HepG2 (cell line): Measurements from ENCODE around the gene PROC. TPM values are rescaled to one million over a fixed set of nuclear protein-coding genes. Genes with fewer than 3 reads are reported as not detected.

Source experiments
- ARNTL ChIP-seq: sonication (generic); formaldehyde crosslinking; IDR thresholded peaks from 2 replicates; pipeline ENCODE4 v1.4.0; 2020; ENCODE audit warnings: mild to moderate bottlenecking, missing genetic modification reagents
- GPN1 ChIP-seq: sonication (generic); formaldehyde crosslinking; IDR thresholded peaks from 2 replicates; pipeline ENCODE4 v1.5.1; 2020; ENCODE audit warnings: missing genetic modification reagents, borderline replicate concordance
- IKZF4 ChIP-seq: sonication (generic); formaldehyde crosslinking; IDR thresholded peaks from 2 replicates; pipeline ENCODE4 v1.5.1; 2020; ENCODE audit warnings: borderline replicate concordance, mild to moderate bottlenecking, low read depth, missing genetic modification reagents; ENCODE audit errors: not compliant biosample characterization
- MED13 ChIP-seq: sonication (generic); formaldehyde crosslinking; IDR thresholded peaks from 2 replicates; pipeline ENCODE4 v1.5.0; 2020; ENCODE audit warnings: missing genetic modification reagents
- PCBP1 ChIP-seq: fragments of 200-400 bp; formaldehyde crosslinking; IDR thresholded peaks from 2 replicates; pipeline ENCODE4 v1.6.1; 2017; ENCODE audit warnings: mild to moderate bottlenecking, low read depth, low read length, borderline replicate concordance
- PCBP2 ChIP-seq: fragments of 200-400 bp; formaldehyde crosslinking; optimal IDR thresholded peaks from 2 replicates; pipeline ENCODE3; 2018; ENCODE audit warnings: low read length, low read depth; ENCODE audit not compliant: poor library complexity, severe bottlenecking
- STAG1 ChIP-seq: sonication (generic); formaldehyde crosslinking; IDR thresholded peaks from 2 replicates; pipeline ENCODE4 v1.4.0; 2020; ENCODE audit warnings: missing genetic modification reagents
- WIZ ChIP-seq: sonication (generic); formaldehyde crosslinking; IDR thresholded peaks from 2 replicates; pipeline ENCODE4 v1.5.1; 2020; ENCODE audit warnings: mild to moderate bottlenecking, missing genetic modification reagents
- YEATS2 ChIP-seq: sonication (generic); formaldehyde crosslinking; IDR thresholded peaks from 2 replicates; pipeline ENCODE4 v1.4.0; 2020; ENCODE audit warnings: missing genetic modification reagents, borderline replicate concordance
- ZBTB42 ChIP-seq: sonication (generic); formaldehyde crosslinking; IDR thresholded peaks from 2 replicates; pipeline ENCODE4 v1.5.0; 2020; ENCODE audit warnings: mild to moderate bottlenecking, missing genetic modification reagents
- ZFP62 ChIP-seq: sonication (generic); formaldehyde crosslinking; IDR thresholded peaks from 2 replicates; pipeline ENCODE4 v1.4.0; 2020; ENCODE audit warnings: missing genetic modification reagents
- ZNF180 ChIP-seq: sonication (generic); formaldehyde crosslinking; IDR thresholded peaks from 2 replicates; pipeline ENCODE4 v1.4.0; 2020; ENCODE audit warnings: low read depth, missing genetic modification reagents, borderline replicate concordance
- ZNF34 ChIP-seq: sonication (generic); formaldehyde crosslinking; IDR thresholded peaks from 2 replicates; pipeline ENCODE4 v1.4.0; 2020; ENCODE audit warnings: mild to moderate bottlenecking, missing genetic modification reagents, borderline replicate concordance
- ZNF350 ChIP-seq: sonication (generic); formaldehyde crosslinking; IDR thresholded peaks from 2 replicates; pipeline ENCODE4 v1.4.0; 2020; ENCODE audit warnings: mild to moderate bottlenecking, low read depth, missing genetic modification reagents, borderline replicate concordance
- ZNF383 ChIP-seq: sonication (generic); formaldehyde crosslinking; IDR thresholded peaks from 2 replicates; pipeline ENCODE4 v1.4.0; 2020; ENCODE audit warnings: missing genetic modification reagents, mild to moderate bottlenecking, borderline replicate concordance
- ZNF724P ChIP-seq: sonication (generic); formaldehyde crosslinking; IDR thresholded peaks from 2 replicates; pipeline ENCODE4 v1.8.0; 2022; ENCODE audit warnings: missing genetic modification reagents, borderline replicate concordance
- ZNF781 ChIP-seq: sonication (generic); formaldehyde crosslinking; IDR thresholded peaks from 2 replicates; pipeline ENCODE4 v1.5.1; 2020; ENCODE audit warnings: borderline replicate concordance, mild to moderate bottlenecking, missing genetic modification reagents; ENCODE audit errors: not compliant biosample characterization
- polyA plus RNA-seq, 8 experiments: library from polyadenylated mRNA; depleted of rRNA in 3 of 8; stranded (reverse) in 7 of 8; unstranded in 1 of 8; fragments of >200 nt; fragmentation: Illumina TruSeq in 4 of 8; extraction: Trizol in 4 of 8; gene quantifications; 2 replicates each; pipeline versions ENCODE4 v1.2.1 to v1.2.3, GENCODE V29; 2011 to 2016; ENCODE audit warnings: low read depth in 4 of 8, missing spikeins in 1 of 8, mixed read lengths in 1 of 8; ENCODE audit not compliant: insufficient read depth in 1 of 8
- total RNA-seq, 5 experiments: library from RNA; depleted of rRNA; stranded (reverse); fragments of >200 nt; fragmentation: Illumina TruSeq; extraction: Trizol; gene quantifications; 2 replicates each; pipeline ENCODE4 v1.2.3, GENCODE V29; 2016; ENCODE audit warnings: low read depth in 1 of 5
- TF ChIP-seq, protein P1 (sequence below): sonication (generic); formaldehyde crosslinking; IDR thresholded peaks from 2 replicates; pipeline ENCODE4 v1.8.0; 2022; ENCODE audit warnings: mild to moderate bottlenecking, missing genetic modification reagents, borderline replicate concordance
- TF ChIP-seq, protein P2 (sequence below): sonication (generic); formaldehyde crosslinking; IDR thresholded peaks from 2 replicates; pipeline ENCODE4 v1.8.1; 2023; ENCODE audit warnings: mild to moderate bottlenecking, missing genetic modification reagents
- TF ChIP-seq, protein P3 (sequence below), 2 experiments: fragments of 450-650 bp in 1 of 2; sonication (generic) in 1 of 2; formaldehyde crosslinking; IDR thresholded peaks; 2 replicates each; pipeline versions ENCODE4 v1.5.0 to v1.8.0; 2020 to 2022; ENCODE audit warnings: mild to moderate bottlenecking in 1 of 2, missing genetic modification reagents in 1 of 2
- TF ChIP-seq, protein P4 (sequence below): IDR thresholded peaks from 2 replicates; pipeline ENCODE4 v1.6.1; 2016; ENCODE audit warnings: control low read depth
- TF ChIP-seq, protein P5 (sequence below): IDR thresholded peaks from 2 replicates; pipeline ENCODE4 v1.6.1; 2016; ENCODE audit warnings: low read depth

PROC gene
- total and polyA plus RNA-seq, 2 of the 13 experiments (the other 11 are each of a cell fraction or from before 2014, with no cell fraction given), result 134 to 185 TPM

DNA sequence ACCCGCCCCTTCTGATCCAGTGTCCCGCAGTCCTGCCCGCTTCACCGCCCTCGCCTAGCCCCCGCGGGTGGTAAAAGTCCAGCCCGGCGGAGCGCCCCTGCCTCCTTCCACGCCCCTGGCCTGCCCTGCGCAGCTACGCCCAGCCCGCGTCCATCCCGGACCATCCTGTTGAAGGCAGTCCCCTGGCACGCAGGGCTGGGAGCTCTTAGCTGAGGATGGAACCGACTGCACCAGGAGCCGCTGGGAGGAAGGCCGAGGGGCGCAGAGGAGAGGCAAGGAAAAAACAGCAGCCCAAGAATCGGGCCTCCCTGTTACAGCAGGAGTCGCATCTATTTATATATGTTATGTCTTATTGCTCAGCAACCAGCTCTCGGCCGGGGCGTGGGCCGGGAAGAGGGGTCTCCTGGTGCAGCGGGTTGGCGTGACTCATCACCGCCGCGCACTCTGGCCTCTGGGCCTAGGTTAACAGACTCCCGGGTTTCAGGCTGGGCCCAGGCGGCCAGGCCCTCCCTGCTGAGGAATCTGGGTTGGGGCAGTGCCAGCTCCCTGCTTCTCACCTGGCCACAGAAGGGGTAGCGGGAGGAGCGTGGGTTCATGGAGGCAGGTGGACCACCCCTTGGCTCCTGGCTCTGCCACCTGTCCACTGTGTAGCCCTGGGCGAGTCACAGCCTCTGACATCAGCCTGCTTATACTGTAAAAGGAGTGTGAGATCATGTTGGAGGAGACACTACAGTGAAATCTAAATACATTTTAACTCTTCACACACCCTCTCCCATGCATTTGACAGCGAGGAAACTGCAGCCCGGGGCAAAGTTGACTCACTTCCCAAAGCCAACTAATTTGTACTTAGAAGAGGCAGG lies 17.1 kb upstream of the PROC start (continued):
- TF ChIP-seq, protein P1, sequence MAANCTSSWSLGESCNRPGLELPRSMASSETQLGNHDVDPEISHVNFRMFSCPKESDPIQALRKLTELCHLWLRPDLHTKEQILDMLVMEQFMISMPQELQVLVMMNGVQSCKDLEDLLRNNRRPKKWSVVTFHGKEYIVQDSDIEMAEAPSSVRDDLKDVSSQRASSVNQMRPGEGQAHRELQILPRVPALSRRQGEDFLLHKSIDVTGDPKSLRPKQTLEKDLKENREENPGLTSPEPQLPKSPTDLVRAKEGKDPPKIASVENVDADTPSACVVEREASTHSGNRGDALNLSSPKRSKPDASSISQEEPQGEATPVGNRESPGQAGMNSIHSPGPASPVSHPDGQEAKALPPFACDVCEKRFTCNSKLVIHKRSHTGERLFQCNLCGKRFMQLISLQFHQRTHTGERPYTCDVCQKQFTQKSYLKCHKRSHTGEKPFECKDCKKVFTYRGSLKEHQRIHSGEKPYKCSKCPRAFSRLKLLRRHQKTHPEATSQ (CRISPR knock-in tag), result no peak
- TF ChIP-seq ARNTL (CRISPR knock-in tag) (no peak), ZFP62 (no peak), ZNF180 (CRISPR knock-in tag) (no peak), GPN1 (CRISPR knock-in tag) (no peak), WIZ (CRISPR knock-in tag) (no peak), STAG1 (CRISPR knock-in tag) (no peak), MED13 (CRISPR knock-in tag) (no peak), ZNF724P (no peak), ZNF350 (CRISPR knock-in tag) (no peak), ZNF781 (CRISPR knock-in tag) (no peak), ZNF383 (no peak), ZNF34 (CRISPR knock-in tag) (no peak), PCBP2 (no peak), YEATS2 (CRISPR knock-in tag) (no peak), IKZF4 (CRISPR knock-in tag) (no peak), ZBTB42 (no peak), PCBP1 (no peak)
- TF ChIP-seq, protein P2, sequence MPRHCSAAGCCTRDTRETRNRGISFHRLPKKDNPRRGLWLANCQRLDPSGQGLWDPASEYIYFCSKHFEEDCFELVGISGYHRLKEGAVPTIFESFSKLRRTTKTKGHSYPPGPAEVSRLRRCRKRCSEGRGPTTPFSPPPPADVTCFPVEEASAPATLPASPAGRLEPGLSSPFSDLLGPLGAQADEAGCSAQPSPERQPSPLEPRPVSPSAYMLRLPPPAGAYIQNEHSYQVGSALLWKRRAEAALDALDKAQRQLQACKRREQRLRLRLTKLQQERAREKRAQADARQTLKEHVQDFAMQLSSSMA, result no peak
- TF ChIP-seq, protein P3, sequence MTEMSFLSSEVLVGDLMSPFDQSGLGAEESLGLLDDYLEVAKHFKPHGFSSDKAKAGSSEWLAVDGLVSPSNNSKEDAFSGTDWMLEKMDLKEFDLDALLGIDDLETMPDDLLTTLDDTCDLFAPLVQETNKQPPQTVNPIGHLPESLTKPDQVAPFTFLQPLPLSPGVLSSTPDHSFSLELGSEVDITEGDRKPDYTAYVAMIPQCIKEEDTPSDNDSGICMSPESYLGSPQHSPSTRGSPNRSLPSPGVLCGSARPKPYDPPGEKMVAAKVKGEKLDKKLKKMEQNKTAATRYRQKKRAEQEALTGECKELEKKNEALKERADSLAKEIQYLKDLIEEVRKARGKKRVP (CRISPR knock-in tag; IDR thresholded peaks at IDR 0.05), result no peak
- TF ChIP-seq, protein P4, sequence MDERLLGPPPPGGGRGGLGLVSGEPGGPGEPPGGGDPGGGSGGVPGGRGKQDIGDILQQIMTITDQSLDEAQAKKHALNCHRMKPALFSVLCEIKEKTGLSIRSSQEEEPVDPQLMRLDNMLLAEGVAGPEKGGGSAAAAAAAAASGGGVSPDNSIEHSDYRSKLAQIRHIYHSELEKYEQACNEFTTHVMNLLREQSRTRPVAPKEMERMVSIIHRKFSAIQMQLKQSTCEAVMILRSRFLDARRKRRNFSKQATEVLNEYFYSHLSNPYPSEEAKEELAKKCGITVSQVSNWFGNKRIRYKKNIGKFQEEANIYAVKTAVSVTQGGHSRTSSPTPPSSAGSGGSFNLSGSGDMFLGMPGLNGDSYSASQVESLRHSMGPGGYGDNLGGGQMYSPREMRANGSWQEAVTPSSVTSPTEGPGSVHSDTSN (CRISPR knock-in tag), result no peak
- TF ChIP-seq, protein P5, sequence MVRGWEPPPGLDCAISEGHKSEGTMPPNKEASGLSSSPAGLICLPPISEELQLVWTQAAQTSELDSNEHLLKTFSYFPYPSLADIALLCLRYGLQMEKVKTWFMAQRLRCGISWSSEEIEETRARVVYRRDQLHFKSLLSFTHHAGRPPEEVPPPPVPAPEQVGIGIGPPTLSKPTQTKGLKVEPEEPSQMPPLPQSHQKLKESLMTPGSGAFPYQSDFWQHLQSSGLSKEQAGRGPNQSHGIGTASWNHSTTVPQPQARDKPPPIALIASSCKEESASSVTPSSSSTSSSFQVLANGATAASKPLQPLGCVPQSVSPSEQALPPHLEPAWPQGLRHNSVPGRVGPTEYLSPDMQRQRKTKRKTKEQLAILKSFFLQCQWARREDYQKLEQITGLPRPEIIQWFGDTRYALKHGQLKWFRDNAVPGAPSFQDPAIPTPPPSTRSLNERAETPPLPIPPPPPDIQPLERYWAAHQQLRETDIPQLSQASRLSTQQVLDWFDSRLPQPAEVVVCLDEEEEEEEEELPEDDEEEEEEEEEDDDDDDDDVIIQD (CRISPR knock-in tag), result no peak
